Panc1 (cell line): Measurements from ENCODE around the gene TBCK. TPM values are rescaled to one million over a fixed set of nuclear protein-coding genes. Genes with fewer than 3 reads are reported as not detected.

Experiments
- ATAC-seq: fragments of 200-7000 bp; cut with Tn5 transposase; 2 replicates; pipeline ENCODE4 v1.9.1; 2020; ENCODE audit warnings: mild to moderate bottlenecking, moderate library complexity
- BruUV-seq: library from RNA; stranded (reverse); fragments of 400-500 nt; replicated peaks from 2 replicates; lab custom pipeline; 2021; lab: Mats Ljungman, UMichigan
- CTCF ChIA-PET: fragments of 300-600 bp; sonication (Branson Sonifier 250); formaldehyde crosslinking; loops from one replicate; lab custom pipeline; 2022; ENCODE audit warnings: antibody characterized with exemption; lab: Charles Lee
- POLR2A ChIA-PET: fragments of 300-600 bp; sonication (Branson Sonifier 250); formaldehyde crosslinking; loops from one replicate; lab custom pipeline; 2022; ENCODE audit warnings: antibody characterized with exemption; lab: Charles Lee
- DNase-seq: peaks from one replicate; pipeline ENCODE4 v3.0.0-alpha.2; 2010; ENCODE audit warnings: low read depth, low spot score
- H3K27ac ChIP-seq: 2 replicates; pipeline ENCODE4 v1.5.1; 2011; ENCODE audit warnings: mild to moderate bottlenecking, low read length, inconsistent platforms
- H3K27me3 ChIP-seq: fragments of 200-500 bp; sonication (Bioruptor generic); 2 replicates; pipeline ENCODE4 v1.6.0; 2014; ENCODE audit warnings: low read length, inconsistent platforms; ENCODE audit not compliant: control insufficient read depth, insufficient read depth
- H3K36me3 ChIP-seq: fragments of 200-500 bp; sonication (Bioruptor generic); 2 replicates; pipeline ENCODE4 v1.5.1; 2014; ENCODE audit warnings: inconsistent platforms, mild to moderate bottlenecking, low read length, moderate library complexity; ENCODE audit not compliant: control insufficient read depth, insufficient read depth
- H3K4me1 ChIP-seq: 2 replicates; pipeline ENCODE4 v1.5.1; 2011; ENCODE audit warnings: inconsistent platforms, mild to moderate bottlenecking, low read length, moderate library complexity; ENCODE audit not compliant: control insufficient read depth, insufficient read depth
- H3K4me3 ChIP-seq, 2 experiments: 2 replicates each; pipeline ENCODE4 v1.5.1; 2011 to 2012; ENCODE audit warnings: low read depth in 2 of 2, low read length in 2 of 2, mild to moderate bottlenecking in 2 of 2, inconsistent platforms in 1 of 2, moderate library complexity in 1 of 2
- H3K9me3 ChIP-seq: fragments of 200-500 bp; sonication (Bioruptor generic); 2 replicates; pipeline ENCODE4 v1.5.1; 2014; ENCODE audit warnings: low read depth, mild to moderate bottlenecking, inconsistent platforms, low read length, moderate library complexity; ENCODE audit not compliant: control insufficient read depth, insufficient read depth
- POLR2AphosphoS5 ChIP-seq: IDR thresholded peaks from 2 replicates; pipeline ENCODE4 v1.6.1; 2012; ENCODE audit warnings: mild to moderate bottlenecking, low read depth, low read length, moderate library complexity
- SIN3A ChIP-seq: IDR thresholded peaks from 2 replicates; pipeline ENCODE4 v1.6.1; 2012; ENCODE audit warnings: low read depth, mild to moderate bottlenecking, low read length, moderate library complexity, borderline replicate concordance; ENCODE audit not compliant: insufficient read depth
- TCF7L2 ChIP-seq: IDR thresholded peaks from 2 replicates; pipeline ENCODE4 v1.6.1; 2011; ENCODE audit warnings: mild to moderate bottlenecking, low read depth, low read length, inconsistent platforms
- in situ Hi-C: cut with HindIII; loops from 2 replicates; pipeline ENCODE4 v1.10.0; 2016; ENCODE audit warnings: low sequenced_read_pairs, low pct_unique_long_range_greater_than_20kb
- intact Hi-C: fragments of 100-400 bp; cut with micrococcal nuclease; formaldehyde crosslinking; loops from one replicate; pipeline ENCODE4 v1.10.0; 2022; ENCODE audit not compliant: unreplicated experiment
- total RNA-seq: library from RNA; stranded (reverse); gene quantifications from one replicate; pipeline ENCODE4 v1.2.1, GENCODE V29; 2021; ENCODE audit not compliant: unreplicated experiment
- TF ChIP-seq, protein P1 (sequence below), 2 experiments: IDR thresholded peaks; 2 replicates each; pipeline ENCODE4 v1.6.1; 2011 to 2012; ENCODE audit warnings: low read depth in 2 of 2, control low read depth in 1 of 2, low read length in 1 of 2, mild to moderate bottlenecking in 1 of 2, moderate library complexity in 1 of 2; ENCODE audit not compliant: insufficient read depth in 1 of 2
- TF ChIP-seq, protein P2 (sequence below): fragments of 450-650 bp; IDR thresholded peaks from 2 replicates; pipeline ENCODE4 v1.5.1; 2017; ENCODE audit warnings: mild to moderate bottlenecking

TBCK gene
- total RNA-seq, 1 experiment from 2014 or later = 15.1 TPM

DNA sequence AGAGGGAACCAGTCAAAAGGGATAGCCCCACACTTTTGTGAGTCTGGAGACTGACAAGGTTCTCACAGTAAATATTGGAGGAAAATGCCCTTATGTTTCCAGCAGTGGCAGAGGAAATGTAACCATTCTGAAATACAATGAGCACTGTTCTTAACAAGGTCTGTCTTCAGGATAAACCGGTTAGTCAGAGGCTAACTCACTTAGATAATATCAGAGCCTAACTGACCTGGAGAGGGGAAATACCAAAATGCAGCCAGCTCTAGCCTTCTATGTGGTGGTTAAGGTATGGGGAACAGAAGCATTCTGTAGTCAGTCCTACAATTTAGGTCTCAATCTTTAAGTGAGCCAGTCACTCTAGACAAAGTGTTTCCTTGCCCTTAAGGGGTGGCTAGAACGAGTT, 70.8 kb downstream of the TBCK start:
- Histone ChIP-seq H3K4me1 (no peaks in the 10 kb centered on the region), H3K27ac (no peak overlapping the region), H3K27me3 (no peaks in the 10 kb centered on the region), H3K9me3 (no peaks in the 10 kb centered on the region), H3K4me3 (no peak overlapping the region), H3K36me3 (no peaks in the 10 kb centered on the region)
- no TSS peak for BruUV-seq
- in situ Hi-C loops (no loop called here), intact Hi-C loops (no loop called here)
- no peak for TF ChIP-seq TCF7L2
- TF ChIP-seq, protein P1, sequence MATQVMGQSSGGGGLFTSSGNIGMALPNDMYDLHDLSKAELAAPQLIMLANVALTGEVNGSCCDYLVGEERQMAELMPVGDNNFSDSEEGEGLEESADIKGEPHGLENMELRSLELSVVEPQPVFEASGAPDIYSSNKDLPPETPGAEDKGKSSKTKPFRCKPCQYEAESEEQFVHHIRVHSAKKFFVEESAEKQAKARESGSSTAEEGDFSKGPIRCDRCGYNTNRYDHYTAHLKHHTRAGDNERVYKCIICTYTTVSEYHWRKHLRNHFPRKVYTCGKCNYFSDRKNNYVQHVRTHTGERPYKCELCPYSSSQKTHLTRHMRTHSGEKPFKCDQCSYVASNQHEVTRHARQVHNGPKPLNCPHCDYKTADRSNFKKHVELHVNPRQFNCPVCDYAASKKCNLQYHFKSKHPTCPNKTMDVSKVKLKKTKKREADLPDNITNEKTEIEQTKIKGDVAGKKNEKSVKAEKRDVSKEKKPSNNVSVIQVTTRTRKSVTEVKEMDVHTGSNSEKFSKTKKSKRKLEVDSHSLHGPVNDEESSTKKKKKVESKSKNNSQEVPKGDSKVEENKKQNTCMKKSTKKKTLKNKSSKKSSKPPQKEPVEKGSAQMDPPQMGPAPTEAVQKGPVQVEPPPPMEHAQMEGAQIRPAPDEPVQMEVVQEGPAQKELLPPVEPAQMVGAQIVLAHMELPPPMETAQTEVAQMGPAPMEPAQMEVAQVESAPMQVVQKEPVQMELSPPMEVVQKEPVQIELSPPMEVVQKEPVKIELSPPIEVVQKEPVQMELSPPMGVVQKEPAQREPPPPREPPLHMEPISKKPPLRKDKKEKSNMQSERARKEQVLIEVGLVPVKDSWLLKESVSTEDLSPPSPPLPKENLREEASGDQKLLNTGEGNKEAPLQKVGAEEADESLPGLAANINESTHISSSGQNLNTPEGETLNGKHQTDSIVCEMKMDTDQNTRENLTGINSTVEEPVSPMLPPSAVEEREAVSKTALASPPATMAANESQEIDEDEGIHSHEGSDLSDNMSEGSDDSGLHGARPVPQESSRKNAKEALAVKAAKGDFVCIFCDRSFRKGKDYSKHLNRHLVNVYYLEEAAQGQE (IDR thresholded peaks at IDR 0.05; ENCODE audit: insufficient read depth in 1 of 2, low read depth in 2 of 2, low read length in 1 of 2) = no peak
- no peak for TF ChIP-seq POLR2AphosphoS5
- no peak for TF ChIP-seq SIN3A
- TF ChIP-seq, protein P2, sequence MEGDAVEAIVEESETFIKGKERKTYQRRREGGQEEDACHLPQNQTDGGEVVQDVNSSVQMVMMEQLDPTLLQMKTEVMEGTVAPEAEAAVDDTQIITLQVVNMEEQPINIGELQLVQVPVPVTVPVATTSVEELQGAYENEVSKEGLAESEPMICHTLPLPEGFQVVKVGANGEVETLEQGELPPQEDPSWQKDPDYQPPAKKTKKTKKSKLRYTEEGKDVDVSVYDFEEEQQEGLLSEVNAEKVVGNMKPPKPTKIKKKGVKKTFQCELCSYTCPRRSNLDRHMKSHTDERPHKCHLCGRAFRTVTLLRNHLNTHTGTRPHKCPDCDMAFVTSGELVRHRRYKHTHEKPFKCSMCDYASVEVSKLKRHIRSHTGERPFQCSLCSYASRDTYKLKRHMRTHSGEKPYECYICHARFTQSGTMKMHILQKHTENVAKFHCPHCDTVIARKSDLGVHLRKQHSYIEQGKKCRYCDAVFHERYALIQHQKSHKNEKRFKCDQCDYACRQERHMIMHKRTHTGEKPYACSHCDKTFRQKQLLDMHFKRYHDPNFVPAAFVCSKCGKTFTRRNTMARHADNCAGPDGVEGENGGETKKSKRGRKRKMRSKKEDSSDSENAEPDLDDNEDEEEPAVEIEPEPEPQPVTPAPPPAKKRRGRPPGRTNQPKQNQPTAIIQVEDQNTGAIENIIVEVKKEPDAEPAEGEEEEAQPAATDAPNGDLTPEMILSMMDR = no peak
- ATAC-seq = 0 out of 2 replicates have a peak, but pooled peaks have one; percentile 17
- DNase-seq = no peak
- ChIA-PET CTCF (no interaction called here), POLR2A (no interaction called here)

DNA sequence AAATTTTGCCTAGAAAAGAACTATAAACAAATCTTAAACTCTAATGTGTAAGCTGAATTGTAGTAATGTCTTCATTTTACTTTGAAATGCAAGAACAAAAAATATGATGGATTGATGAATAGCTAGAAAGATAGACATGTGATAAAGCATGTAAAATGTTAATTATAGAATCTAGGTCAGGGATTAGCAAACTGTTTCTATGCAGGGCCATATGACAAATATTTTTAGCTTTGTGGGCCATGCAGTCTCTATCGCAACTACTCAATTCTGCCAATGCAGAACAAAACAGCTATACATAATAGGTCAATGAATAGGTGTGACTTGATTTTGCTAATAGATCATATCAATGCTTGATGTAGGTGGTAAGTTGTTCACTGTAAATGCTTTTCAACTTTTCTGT, 75.3 kb downstream of the TBCK start:
- DNase-seq = no peak
- no peak for ATAC-seq
- no TSS peak for BruUV-seq
- in situ Hi-C loops (no loop called here), intact Hi-C loops (no loop called here)
- Histone ChIP-seq H3K4me1 (no peaks in the 10 kb centered on the region), H3K27ac (no peak overlapping the region), H3K9me3 (no peaks in the 10 kb centered on the region), H3K36me3 (no peaks in the 10 kb centered on the region), H3K27me3 (no peaks in the 10 kb centered on the region), H3K4me3 (no peak overlapping the region)
- TF ChIP-seq TCF7L2 (no peak), POLR2AphosphoS5 (no peak), SIN3A (no peak)
- TF ChIP-seq, protein P2 = no peak
- TF ChIP-seq, protein P1 (IDR thresholded peaks at IDR 0.05; ENCODE audit: insufficient read depth in 1 of 2, low read depth in 2 of 2, low read length in 1 of 2) = no peak
- ChIA-PET CTCF (no interaction called here), POLR2A (no interaction called here)
